ENCODE measurements around the gene RCBTB2.
"Not testable (repeated sequence)": the region's sequence is repeated elsewhere in the genome, so short reads cannot be mapped to it uniquely, and the experiment has no call there.

RCBTB2 gene

DNA sequence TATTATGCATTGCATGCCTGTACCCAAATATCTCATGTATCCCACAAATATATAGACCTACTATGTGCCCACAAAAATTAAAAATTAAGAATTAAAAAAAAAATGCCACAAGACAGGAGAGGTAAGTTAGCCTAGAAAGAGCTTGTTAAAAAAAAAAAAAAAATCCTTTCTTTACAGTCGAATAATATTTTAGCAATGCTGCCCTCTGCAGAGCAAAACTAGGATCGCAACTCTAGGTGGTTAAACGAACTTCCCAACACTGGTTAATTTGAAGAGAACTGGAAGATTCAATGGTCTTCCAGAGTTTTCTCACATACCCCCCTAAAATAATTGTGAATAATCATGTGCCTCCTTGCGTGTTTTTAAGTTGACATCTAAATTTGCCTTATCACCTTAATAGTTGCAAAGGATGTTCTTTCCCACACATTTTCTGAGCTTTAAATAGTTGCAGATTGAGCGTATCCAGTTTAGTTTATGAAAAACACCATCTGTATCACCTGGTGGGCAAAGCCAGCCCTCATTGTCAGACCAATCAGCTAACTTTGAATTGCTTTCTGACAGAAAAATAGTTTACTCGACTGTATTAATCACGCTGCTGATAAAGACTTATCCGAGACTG lies 47.4 kb upstream of the RCBTB2 start:
- TF ChIP-seq, protein P1, sequence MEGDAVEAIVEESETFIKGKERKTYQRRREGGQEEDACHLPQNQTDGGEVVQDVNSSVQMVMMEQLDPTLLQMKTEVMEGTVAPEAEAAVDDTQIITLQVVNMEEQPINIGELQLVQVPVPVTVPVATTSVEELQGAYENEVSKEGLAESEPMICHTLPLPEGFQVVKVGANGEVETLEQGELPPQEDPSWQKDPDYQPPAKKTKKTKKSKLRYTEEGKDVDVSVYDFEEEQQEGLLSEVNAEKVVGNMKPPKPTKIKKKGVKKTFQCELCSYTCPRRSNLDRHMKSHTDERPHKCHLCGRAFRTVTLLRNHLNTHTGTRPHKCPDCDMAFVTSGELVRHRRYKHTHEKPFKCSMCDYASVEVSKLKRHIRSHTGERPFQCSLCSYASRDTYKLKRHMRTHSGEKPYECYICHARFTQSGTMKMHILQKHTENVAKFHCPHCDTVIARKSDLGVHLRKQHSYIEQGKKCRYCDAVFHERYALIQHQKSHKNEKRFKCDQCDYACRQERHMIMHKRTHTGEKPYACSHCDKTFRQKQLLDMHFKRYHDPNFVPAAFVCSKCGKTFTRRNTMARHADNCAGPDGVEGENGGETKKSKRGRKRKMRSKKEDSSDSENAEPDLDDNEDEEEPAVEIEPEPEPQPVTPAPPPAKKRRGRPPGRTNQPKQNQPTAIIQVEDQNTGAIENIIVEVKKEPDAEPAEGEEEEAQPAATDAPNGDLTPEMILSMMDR (IDR thresholded peaks at IDR 0.05; ENCODE audit: low read length): peak; percentile 82
- TF ChIP-seq EZH2 (IDR thresholded peaks at IDR 0.05; ENCODE audit: borderline replicate concordance, low read length): no peak
- H3K27ac ChIP-seq (ENCODE audit: low read depth, low read length, poor library complexity, severe bottlenecking): peak overlapping the region; percentile 91

GRCh38 chr13:48579919-48580180 lies 47.0 kb upstream of the RCBTB2 start:
- Histone ChIP-seq H3K4me3 (ENCODE audit: low read depth, low read length, poor library complexity, severe bottlenecking) (peak overlapping the region; percentile 8), H3K4me2 (ENCODE audit: low read length) (peak overlapping the region; percentile 58; the same call in 1 of the 2 replicates), H3K4me1 (ENCODE audit: insufficient read depth, low read length, severe bottlenecking) (peaks cover 22% of the 10 kb centered on the region), H3K27ac (ENCODE audit: low read depth, low read length, poor library complexity, severe bottlenecking) (peak overlapping the region; percentile 91)
- not testable (repeated sequence) for H3K9me2 ChIP-seq (ENCODE audit: low read depth, low read length); H3K9ac ChIP-seq (ENCODE audit: low read length); H3K36me3 ChIP-seq (ENCODE audit: insufficient read depth, low read length); H3K79me2 ChIP-seq (ENCODE audit: insufficient read depth, low read length); H3K9me3 ChIP-seq (ENCODE audit: low read length); H3F3A ChIP-seq (ENCODE audit: insufficient read depth, low read length); H2AFZ ChIP-seq (ENCODE audit: low read length); H4K20me1 ChIP-seq (ENCODE audit: insufficient read depth, low read length); H3K27me3 ChIP-seq (ENCODE audit: insufficient read depth, low read length)

More for the DNA sequence above, 47.4 kb upstream of the RCBTB2 start:
- H3K4me1 ChIP-seq (ENCODE audit: insufficient read depth, low read length, severe bottlenecking): peaks cover 21% of the 10 kb centered on the region
- H3K27me3 ChIP-seq (ENCODE audit: insufficient read depth, low read length): no peaks in the 10 kb centered on the region
- no peaks in the 10 kb centered on the region for H3F3A ChIP-seq (ENCODE audit: insufficient read depth, low read length)
- no peaks in the 10 kb centered on the region for H3K9me2 ChIP-seq (ENCODE audit: low read depth, low read length)
- no peaks in the 10 kb centered on the region for H3K36me3 ChIP-seq (ENCODE audit: insufficient read depth, low read length)
- no peak overlapping the region for H3K9ac ChIP-seq (ENCODE audit: low read length)
- no peaks in the 10 kb centered on the region for H3K9me3 ChIP-seq (ENCODE audit: low read length)
- H3K79me2 ChIP-seq (ENCODE audit: insufficient read depth, low read length): no peaks in the 10 kb centered on the region
- H2AFZ ChIP-seq (ENCODE audit: low read length): no peak overlapping the region
- H4K20me1 ChIP-seq (ENCODE audit: insufficient read depth, low read length): no peaks in the 10 kb centered on the region
- no peak overlapping the region for H3K4me2 ChIP-seq (ENCODE audit: low read length)
- H3K4me3 ChIP-seq (ENCODE audit: low read depth, low read length, poor library complexity, severe bottlenecking): no peak overlapping the region

DNA sequence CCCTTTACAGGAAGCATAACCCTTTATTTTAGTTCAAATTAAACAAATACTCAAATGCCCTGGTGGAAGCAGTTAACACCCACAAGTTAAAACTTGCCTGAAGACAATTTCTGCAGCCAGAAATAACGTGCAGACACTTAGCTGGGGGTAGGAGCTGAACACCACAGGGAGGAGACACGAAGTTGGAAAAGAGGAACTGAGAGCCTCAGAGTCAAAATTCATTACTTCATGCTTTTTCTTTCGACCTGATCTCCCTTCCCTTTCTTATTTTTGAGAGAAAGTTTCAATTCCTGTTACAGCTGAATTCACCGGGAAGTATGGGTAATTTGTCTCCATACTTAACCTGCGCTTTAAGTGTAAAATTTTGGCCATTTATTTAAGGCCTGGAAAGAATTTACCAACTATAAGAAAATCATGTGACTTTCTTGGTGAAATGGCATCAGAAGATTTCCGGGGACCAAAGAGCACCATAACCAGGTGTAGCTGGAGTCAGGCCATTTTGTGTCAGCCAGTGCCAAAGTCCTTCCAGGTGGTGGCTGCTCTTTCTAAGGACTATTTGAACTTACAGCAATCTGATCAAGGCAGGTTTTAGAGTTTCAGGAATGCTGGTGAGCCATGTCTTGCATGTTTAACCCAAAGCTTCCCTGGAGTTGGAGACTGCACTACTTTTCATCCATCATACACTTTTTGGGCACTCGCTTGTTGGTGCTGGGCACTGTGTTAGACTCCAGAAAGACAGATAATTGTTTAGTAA lies 46.5 kb upstream of the RCBTB2 start:
- peak overlapping the region; percentile 58 for H3K4me2 ChIP-seq (ENCODE audit: low read length)
- H3K4me3 ChIP-seq (ENCODE audit: low read depth, low read length, poor library complexity, severe bottlenecking): peak overlapping the region; percentile 8

More for the DNA sequence above, 46.5 kb upstream of the RCBTB2 start:
- TF ChIP-seq, protein P1 (IDR thresholded peaks at IDR 0.05; ENCODE audit: low read length): no peak
- no peak for TF ChIP-seq EZH2 (IDR thresholded peaks at IDR 0.05; ENCODE audit: borderline replicate concordance, low read length)
- Histone ChIP-seq H3K79me2 (ENCODE audit: insufficient read depth, low read length) (no peaks in the 10 kb centered on the region), H3K9me2 (ENCODE audit: low read depth, low read length) (no peaks in the 10 kb centered on the region), H2AFZ (ENCODE audit: low read length) (peak overlapping the region; percentile 35; the same call in 1 of the 2 replicates), H3K4me1 (ENCODE audit: insufficient read depth, low read length, severe bottlenecking) (peaks cover 27% of the 10 kb centered on the region), H4K20me1 (ENCODE audit: insufficient read depth, low read length) (no peaks in the 10 kb centered on the region), H3F3A (ENCODE audit: insufficient read depth, low read length) (no peaks in the 10 kb centered on the region), H3K9me3 (ENCODE audit: low read length) (no peaks in the 10 kb centered on the region), H3K27me3 (ENCODE audit: insufficient read depth, low read length) (no peaks in the 10 kb centered on the region), H3K9ac (ENCODE audit: low read length) (peak overlapping the region; percentile 48; the same call in 1 of the 2 replicates), H3K27ac (ENCODE audit: low read depth, low read length, poor library complexity, severe bottlenecking) (peak overlapping the region; percentile 91), H3K36me3 (ENCODE audit: insufficient read depth, low read length) (no peaks in the 10 kb centered on the region)

All from OCI-LY1 (cell line).